Large intestine (tissue), 3 donors: ENCODE results near the gene SMAD9. TPM values are rescaled to one million over a fixed set of nuclear protein-coding genes. Genes with fewer than 3 reads are reported as not detected.

ENCODE experiments used
- DNase-seq, 2 donors: peaks; one replicate each; pipeline versions ENCODE4 v3.0.0 to v3.0.0-alpha.2; 2013
- H3K27ac ChIP-seq: one replicate; pipeline ENCODE4 v1.5.1; 2013; ENCODE audit warnings: low read length
- H3K27me3 ChIP-seq: 2 replicates; pipeline ENCODE4 v1.6.1; 2013; ENCODE audit warnings: low read length; ENCODE audit not compliant: control insufficient read depth, insufficient read depth
- H3K36me3 ChIP-seq: 2 replicates; pipeline ENCODE4 v1.6.1; 2013; ENCODE audit warnings: low read length; ENCODE audit not compliant: control insufficient read depth, insufficient read depth
- H3K4me1 ChIP-seq: one replicate; pipeline ENCODE4 v1.6.1; 2013; ENCODE audit warnings: low read length; ENCODE audit not compliant: control insufficient read depth, insufficient read depth
- H3K4me3 ChIP-seq: one replicate; pipeline ENCODE4 v1.5.1; 2013; ENCODE audit warnings: low read length
- H3K9me3 ChIP-seq: one replicate; pipeline ENCODE4 v1.6.1; 2013; ENCODE audit warnings: mild to moderate bottlenecking, low read depth, low read length, moderate library complexity; ENCODE audit not compliant: control insufficient read depth
- WGBS: methylation state at CpG from one replicate; pipeline ENCODE4 v1.1.5; 2013; ENCODE audit warnings: low lambda C conversion rate; ENCODE audit not compliant: insufficient coverage; 5-methylcytosine and 5-hydroxymethylcytosine counted together
- polyA plus RNA-seq: library from polyadenylated mRNA; unstranded; fragments of 120-200 nt; gene quantifications from one replicate; pipeline ENCODE4 v1.2.1, GENCODE V29; 2013

Gene SMAD9
- polyA plus RNA-seq, 1 donor: 13.9 TPM

DNA sequence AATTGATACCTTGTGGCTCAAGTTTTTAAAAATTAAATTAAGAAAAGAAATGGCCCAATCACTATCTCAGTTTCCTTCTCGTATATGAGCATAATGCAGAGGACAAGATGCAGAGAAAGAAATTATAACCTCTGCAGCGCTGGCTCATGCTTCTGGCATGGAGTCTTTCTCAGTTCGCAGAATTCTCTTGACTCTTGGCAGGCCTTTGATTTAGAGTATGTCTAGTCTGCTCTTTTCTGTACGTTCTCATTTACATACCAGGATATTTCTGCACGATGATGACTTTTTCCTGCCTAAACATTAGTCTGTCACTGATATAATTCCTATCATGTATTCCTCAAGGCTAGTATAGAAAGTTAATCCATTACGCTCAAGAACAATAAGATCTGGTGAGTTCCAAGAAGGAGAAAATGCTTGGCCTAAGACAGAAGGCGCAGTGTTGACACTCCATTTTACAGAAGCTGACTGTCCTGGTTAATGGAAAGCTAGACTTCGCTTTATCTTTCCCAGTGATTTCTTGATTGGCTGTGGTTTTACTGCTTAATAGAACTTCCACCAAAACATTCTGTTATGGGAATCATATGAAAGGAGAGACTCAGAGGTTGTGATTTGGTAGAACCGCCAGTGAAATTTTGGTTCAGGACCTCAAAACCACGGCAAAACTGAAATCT, 1.7 kb upstream of the SMAD9 start:
- 33% methylated on average over 1 of the region's 10 CpGs for WGBS
- Histone ChIP-seq H3K4me1 (no peaks in the 10 kb centered on the region), H3K27me3 (peaks cover 39% of the 10 kb centered on the region), H3K4me3 (no peak overlapping the region), H3K27ac (no peak overlapping the region), H3K36me3 (no peaks in the 10 kb centered on the region), H3K9me3 (no peaks in the 10 kb centered on the region)
- DNase-seq: no peak

- H3K27ac ChIP-seq: peak overlapping the region; percentile 30
- H3K4me1 ChIP-seq: no peaks in the 10 kb centered on the region
- no peaks in the 10 kb centered on the region for H3K9me3 ChIP-seq
- WGBS: no CpG with 5 or more reads among the region's 9 CpGs
- no peaks in the 10 kb centered on the region for H3K36me3 ChIP-seq
- DNase-seq: no peak
- peaks cover 42% of the 10 kb centered on the region for H3K27me3 ChIP-seq
- no peak overlapping the region for H3K4me3 ChIP-seq
Observed at GRCh38 chr13:36920616-36921185, 663 bp upstream of the SMAD9 start.

- no CpG with 5 or more reads among the region's 51 CpGs for WGBS
- H3K27ac ChIP-seq: peak overlapping the region; percentile 61
- H3K4me1 ChIP-seq: no peaks in the 10 kb centered on the region
- no peaks in the 10 kb centered on the region for H3K9me3 ChIP-seq
- peaks cover 43% of the 10 kb centered on the region for H3K27me3 ChIP-seq
- H3K4me3 ChIP-seq: peak overlapping the region; percentile 46
- no peaks in the 10 kb centered on the region for H3K36me3 ChIP-seq
- peak; percentile 22 to 50 for DNase-seq
Observed at GRCh38 chr13:36919171-36919832, 736 bp downstream of the SMAD9 start.

DNA sequence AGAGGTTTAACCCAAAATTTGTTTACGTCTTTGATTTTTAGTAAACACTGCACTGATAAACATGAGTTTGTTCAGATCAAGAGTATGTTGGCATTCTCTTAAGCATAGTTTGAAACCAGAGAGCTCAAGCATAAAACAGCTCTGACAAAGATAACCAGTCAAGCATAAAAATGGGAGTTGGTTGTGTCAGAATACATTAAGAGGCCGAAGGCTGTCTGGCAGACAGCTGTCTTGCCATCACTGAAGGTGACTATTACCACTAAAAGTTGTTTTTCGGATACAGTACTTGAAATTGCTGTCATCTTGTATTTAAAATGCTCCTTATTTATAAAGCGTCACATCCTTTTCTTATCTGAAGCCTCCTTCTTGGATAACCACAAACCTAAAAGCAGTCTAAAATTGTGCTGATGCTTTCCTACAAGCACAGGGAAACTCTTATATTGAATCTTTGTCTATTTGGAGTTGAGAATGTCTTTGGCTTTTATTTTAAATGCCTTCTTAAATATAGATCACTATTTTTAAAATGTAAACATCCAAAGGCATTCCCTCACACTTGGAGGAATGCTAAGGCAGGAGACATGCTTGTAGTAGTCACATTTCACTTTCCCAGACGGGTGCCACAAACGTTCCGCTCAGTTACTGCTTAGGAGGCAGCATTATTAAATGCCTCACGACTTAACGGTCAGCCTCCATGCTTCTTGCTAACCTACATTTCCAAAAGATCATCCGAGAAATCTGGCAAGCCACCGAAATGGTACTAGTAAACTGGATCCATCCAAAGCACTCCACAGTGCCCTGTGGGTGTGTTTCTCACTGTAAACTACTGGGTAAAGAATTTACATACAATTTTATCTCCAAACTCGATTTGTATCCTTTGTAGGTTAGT, 1.5 kb downstream of the SMAD9 start:
- Histone ChIP-seq H3K4me1 (no peaks in the 10 kb centered on the region), H3K27me3 (peaks cover 36% of the 10 kb centered on the region)
- WGBS: no CpG with 5 or more reads among the region's 12 CpGs

GRCh38 chr13:36917311-36917710, 2.7 kb downstream of the SMAD9 start:
- DNase-seq: no peak
- Histone ChIP-seq H3K4me1 (no peaks in the 10 kb centered on the region), H3K4me3 (no peak overlapping the region), H3K36me3 (no peaks in the 10 kb centered on the region), H3K27ac (no peak overlapping the region), H3K9me3 (no peaks in the 10 kb centered on the region), H3K27me3 (peaks cover 33% of the 10 kb centered on the region)
- WGBS: 81% methylated on average over 2 of the region's 3 CpGs

More for the DNA sequence above, 1.5 kb downstream of the SMAD9 start:
- peak overlapping the region; percentile 61 for H3K27ac ChIP-seq
- no peaks in the 10 kb centered on the region for H3K9me3 ChIP-seq
- peak overlapping the region; percentile 46 for H3K4me3 ChIP-seq
- DNase-seq: no peak
- H3K36me3 ChIP-seq: no peaks in the 10 kb centered on the region

DNA sequence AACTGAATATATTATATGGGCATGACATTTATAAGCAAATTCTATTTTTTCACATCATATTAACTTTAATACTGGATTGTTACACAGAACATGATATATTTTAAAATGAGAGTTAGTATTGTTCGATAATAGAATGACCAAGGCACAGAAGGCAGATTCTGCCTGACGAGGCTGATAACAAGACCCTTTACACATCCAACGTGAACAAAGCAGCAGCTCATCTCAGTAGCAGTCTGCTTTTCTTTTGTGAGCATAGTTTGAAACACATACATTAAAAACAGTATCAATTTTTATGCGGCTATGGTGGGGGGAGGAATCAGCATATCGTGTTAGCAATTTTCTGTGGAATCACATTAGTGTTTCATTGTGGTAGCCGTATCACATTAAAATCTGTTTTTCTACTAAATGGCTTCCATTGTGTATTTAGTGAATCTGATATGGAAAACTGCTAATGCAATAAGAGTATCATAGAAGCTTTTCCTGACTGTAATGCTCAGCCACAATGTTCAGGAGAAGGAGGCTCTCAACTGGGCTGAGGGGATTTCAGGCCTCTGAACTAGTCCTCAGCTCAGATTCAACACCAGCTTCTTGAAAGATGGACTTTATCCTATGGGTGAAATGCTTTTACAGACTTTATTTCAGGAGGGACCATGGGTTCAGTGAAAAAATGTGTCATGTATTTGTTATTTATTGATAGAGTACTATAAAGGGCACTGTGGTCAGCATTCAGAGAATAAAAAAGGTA, 4.0 kb downstream of the SMAD9 start:
- Histone ChIP-seq H3K4me3 (no peak overlapping the region), H3K27ac (no peak overlapping the region), H3K36me3 (no peaks in the 10 kb centered on the region), H3K27me3 (peaks cover 27% of the 10 kb centered on the region), H3K4me1 (no peaks in the 10 kb centered on the region), H3K9me3 (no peaks in the 10 kb centered on the region)
- DNase-seq: no peak
- WGBS: 100% methylated on average over 2 of the region's 6 CpGs

- no peaks in the 10 kb centered on the region for H3K4me1 ChIP-seq
- peaks cover 21% of the 10 kb centered on the region for H3K27me3 ChIP-seq
- no peak overlapping the region for H3K27ac ChIP-seq
- no peaks in the 10 kb centered on the region for H3K36me3 ChIP-seq
- WGBS: no CpG with 5 or more reads among the region's 5 CpGs
- DNase-seq: no peak
- no peak overlapping the region for H3K4me3 ChIP-seq
- H3K9me3 ChIP-seq: no peaks in the 10 kb centered on the region
Observed at GRCh38 chr13:36915106-36915505, 4.9 kb downstream of the SMAD9 start.

- Histone ChIP-seq H3K9me3 (no peaks in the 10 kb centered on the region), H3K4me1 (no peaks in the 10 kb centered on the region), H3K27me3 (peaks cover 21% of the 10 kb centered on the region), H3K4me3 (no peak overlapping the region), H3K27ac (no peak overlapping the region), H3K36me3 (no peaks in the 10 kb centered on the region)
- WGBS: 100% methylated on average over 2 of the region's 4 CpGs
- no peak for DNase-seq
Observed at GRCh38 chr13:36914648-36915047, 5.4 kb downstream of the SMAD9 start.

- H3K27me3 ChIP-seq: peaks cover 12% of the 10 kb centered on the region
- H3K9me3 ChIP-seq: no peaks in the 10 kb centered on the region
- no peak overlapping the region for H3K4me3 ChIP-seq
- H3K4me1 ChIP-seq: no peaks in the 10 kb centered on the region
- no peaks in the 10 kb centered on the region for H3K36me3 ChIP-seq
- no peak overlapping the region for H3K27ac ChIP-seq
- no peak for DNase-seq
Observed at GRCh38 chr13:36913463-36913862, 6.6 kb downstream of the SMAD9 start.

DNA sequence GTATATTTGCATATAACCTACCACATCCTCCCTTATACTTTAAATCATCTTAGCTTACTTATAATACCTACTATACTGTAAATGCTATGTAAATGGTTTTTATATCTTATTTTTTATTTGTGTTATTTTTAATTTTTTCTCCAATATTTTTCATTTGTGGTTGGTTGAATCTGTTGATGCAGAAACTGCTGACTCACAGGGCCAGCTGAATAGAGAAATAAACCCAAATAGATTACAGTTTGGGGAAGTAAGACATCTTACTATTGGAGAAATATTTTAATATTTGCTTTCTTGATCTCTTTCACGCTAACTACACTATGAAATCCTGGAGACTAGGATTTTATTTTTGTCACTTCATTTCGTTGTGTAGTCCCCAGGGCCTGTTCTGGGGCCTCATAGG, 7.1 kb downstream of the SMAD9 start:
- Histone ChIP-seq H3K27ac (no peak overlapping the region), H3K4me3 (no peak overlapping the region), H3K9me3 (no peaks in the 10 kb centered on the region), H3K4me1 (no peaks in the 10 kb centered on the region), H3K36me3 (no peaks in the 10 kb centered on the region), H3K27me3 (peaks cover 8% of the 10 kb centered on the region)
- DNase-seq: no peak
- WGBS: 83% methylated on average over 1 of the region's 2 CpGs
